Stimulated activated naive CD4-positive, alpha-beta T cell (primary cell): Measurements from ENCODE around the gene AFAP1.

Experiments
- DNase-seq, 6 experiments: peaks; one replicate each; lab custom pipeline; 2025; lab: John Stamatoyannopoulos, UW

The AFAP1 gene

DNA sequence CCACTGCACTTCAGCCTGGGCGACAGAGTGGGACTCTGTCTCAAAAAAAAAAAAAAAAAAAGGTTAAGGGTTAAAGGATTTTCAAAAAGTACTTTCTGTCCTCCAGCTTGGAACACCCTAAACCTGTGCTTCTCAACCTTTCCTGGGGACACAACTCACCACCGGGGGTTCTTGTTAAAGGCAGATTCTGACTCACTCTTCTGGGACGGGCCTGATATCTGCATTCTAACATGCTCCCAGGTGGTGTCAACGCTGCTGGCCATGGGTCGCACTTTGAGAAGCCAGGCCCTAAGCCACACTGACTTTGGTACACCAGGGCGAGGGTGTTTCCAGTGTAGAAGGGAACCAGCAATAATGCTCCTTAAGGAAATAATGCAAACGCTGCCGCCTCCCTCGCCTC lies 46.1 kb downstream of the AFAP1 start:
- no peak for DNase-seq

DNA sequence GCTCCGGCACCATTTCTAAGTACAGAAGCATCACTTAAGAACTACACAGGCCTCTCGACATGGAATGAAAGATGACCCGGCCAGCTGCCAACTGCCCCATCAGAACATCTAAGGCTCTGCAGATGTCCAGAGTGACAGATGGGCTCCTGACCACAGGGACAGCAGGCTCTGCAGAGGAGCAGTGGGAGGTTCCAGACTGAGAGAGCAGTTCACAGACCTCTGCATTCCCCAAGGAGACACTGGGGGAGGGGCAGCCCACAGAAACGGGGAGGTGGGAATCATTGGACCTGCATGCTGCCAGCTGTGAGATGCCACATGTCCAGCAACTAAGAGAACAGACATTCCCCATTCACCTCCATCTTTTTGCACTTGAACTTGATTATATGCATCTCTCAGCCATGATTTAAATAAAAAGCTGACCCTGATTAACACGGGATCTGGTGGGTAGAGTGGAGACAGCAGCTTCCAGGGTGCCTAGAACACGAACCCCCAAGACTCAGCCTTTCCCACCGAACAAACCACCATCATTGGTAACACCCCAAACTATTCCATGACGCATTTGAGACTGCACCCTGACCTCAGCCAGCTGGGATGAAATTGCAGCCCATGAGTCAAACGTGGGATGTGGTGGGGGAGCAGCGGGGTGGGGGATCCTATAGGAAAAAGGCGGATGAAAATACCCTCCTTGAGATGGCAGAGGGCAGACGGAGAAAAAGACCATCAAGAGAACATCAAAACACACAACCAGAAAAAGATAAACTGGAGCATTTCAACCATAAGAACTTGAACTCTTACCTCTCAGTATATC lies 47.2 kb downstream of the AFAP1 start:
- no peak for DNase-seq

DNA sequence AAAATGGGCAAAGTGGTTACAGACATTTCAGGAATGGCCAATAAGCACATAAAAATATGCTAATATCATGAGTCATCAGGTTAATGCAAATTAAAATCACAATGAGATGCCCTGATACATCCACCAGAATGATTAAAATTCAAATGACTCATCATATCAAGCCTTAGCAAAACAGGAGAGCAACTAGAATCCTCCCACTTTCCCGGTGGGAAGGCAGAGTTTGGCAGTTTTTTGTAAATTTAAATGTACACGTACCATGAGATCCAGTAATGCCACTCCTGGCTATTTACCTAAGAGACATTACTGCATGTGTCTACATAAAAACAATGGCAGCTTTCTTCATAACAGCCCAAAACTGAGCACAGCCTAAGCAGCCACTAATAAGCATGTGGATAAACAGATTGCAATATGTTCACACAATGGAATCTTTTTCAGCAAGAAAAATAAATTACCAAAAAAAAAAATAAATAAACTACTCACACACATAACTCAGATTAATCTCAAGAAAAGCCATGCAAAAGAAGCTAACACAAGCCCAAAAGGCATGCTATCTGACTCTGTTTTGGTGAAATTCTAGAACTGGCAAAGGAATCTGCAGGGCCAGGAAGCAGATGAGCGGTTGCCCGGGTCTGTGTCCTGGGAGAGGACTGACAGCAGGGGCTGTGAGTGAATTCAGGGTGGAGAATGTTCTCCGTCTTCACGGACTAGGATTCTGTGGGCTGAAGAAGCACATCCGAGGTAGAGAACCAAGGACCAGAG lies 48.8 kb downstream of the AFAP1 start:
- DNase-seq, result no peak

GRCh38 chr4:7887436-7887835 lies 52.2 kb downstream of the AFAP1 start:
- DNase-seq, result no peak

GRCh38 chr4:7886007-7886973 lies 53.4 kb downstream of the AFAP1 start:
- no peak for DNase-seq

- DNase-seq, result no peak
Measured at GRCh38 chr4:7885216-7886006, 54.2 kb downstream of the AFAP1 start.

GRCh38 chr4:7880683-7881082 lies 59.0 kb downstream of the AFAP1 start:
- DNase-seq, result no peak

DNA sequence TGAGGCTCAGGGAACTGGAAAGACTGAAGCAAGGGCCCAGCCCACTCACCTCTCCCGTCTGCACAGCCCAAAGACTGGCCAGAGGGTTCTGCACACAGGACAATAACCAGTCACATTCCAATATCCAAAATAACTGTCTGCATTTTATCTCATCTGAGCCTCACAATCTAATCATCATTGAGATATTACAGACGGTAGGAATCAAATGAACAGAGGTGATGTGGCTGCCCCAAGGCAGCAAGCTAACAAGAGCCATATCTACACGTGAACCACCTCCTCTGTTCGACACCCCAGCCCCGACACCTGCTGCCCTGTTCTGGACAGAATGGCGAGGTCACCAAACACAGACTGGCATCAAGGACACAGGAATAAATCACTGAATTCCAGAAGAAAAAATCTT lies 60.5 kb downstream of the AFAP1 start:
- no peak for DNase-seq

GRCh38 chr4:7878323-7878722 lies 61.3 kb downstream of the AFAP1 start:
- no peak for DNase-seq

DNA sequence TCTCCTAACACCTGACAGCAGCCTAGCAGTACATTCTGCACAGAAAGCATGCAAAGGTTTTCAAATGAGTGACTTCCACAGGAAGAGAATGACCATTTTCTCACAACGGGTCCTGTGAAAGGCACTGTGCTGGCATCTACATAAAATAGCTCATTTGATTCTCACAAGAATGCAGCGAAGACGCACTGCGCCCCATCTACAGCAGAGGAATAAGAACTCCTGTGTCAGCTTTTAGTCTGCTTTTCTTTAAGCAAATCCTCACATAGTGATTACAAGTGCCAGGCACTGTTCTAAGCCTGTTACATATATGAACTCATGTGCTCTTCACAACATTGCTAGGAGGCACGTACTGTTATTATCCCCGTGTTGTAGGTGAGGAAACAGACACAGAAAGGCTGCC lies 62.5 kb downstream of the AFAP1 start:
- no peak for DNase-seq

GRCh38 chr4:7876201-7876875 lies 63.3 kb downstream of the AFAP1 start:
- DNase-seq, result peak in 2 of 6 experiments; percentile 6 to 16

GRCh38 chr4:7874838-7875237 lies 64.8 kb downstream of the AFAP1 start:
- no peak for DNase-seq

DNA sequence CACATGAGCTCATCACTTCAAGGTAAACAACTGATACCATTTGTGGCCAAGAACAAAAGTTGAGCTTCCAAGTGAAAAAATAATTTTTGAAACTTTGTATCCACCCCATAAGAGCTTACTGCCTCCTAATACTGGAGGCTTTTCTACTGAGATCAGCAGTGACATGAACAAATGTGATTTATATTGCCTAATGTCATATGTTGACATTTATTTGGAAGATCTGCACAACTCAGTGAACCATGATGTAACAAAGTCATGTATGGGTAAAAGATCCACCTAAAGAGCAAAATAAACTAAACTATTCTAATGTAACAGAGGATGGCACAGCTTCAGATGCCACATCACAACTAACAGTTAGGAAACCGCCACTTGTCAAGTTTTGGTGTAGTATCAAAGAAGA lies 65.8 kb downstream of the AFAP1 start:
- no peak for DNase-seq

DNA sequence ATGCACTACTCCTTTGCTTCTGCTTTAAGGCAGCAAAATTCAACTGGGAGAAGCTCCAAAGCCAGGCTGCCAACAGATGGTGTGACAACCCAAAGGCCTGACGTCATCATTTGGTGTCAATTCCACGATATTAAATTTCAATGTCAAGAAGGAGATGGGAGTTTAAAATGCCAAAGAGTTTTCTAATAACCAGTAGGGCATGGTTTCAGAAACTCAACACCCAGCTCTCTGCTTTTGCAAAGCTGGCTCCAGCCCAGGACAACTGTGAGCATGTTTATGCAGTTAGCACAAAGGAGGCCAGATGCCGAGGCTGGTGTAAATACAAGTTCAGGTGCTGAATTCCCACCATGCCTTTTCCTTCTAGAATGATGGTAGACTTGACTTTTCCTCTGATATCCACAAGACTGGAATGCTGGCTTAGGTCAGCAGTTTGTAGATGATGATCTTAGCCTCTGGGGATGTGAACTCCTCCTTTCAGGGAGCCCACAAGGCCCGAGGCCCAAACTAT lies 67.3 kb downstream of the AFAP1 start:
- DNase-seq, result no peak

- DNase-seq, result no peak
Measured at GRCh38 chr4:7871356-7871755, 68.3 kb downstream of the AFAP1 start.

GRCh38 chr4:7868892-7869471 lies 70.7 kb downstream of the AFAP1 start:
- DNase-seq, result no peak

DNA sequence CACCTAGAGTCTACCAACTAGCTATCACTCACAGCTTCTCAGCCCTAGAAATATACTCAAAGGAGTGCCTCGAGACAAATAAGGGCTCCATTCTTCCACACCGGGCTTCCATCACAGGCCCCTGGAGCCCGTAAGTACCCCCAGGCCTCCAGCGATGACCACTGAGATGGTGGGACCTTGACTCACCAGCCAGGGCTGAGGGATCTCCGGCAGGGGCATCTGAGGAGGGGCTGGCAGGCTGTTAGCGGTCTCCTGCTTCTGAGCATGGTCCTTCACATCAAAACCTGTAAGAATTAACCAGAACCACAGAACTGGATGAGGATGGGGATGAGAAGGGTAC lies 71.3 kb downstream of the AFAP1 start:
- DNase-seq, result no peak

GRCh38 chr4:7867701-7868435 lies 71.8 kb downstream of the AFAP1 start:
- no peak for DNase-seq

GRCh38 chr4:7867191-7867590 lies 72.5 kb downstream of the AFAP1 start:
- DNase-seq, result no peak

DNA sequence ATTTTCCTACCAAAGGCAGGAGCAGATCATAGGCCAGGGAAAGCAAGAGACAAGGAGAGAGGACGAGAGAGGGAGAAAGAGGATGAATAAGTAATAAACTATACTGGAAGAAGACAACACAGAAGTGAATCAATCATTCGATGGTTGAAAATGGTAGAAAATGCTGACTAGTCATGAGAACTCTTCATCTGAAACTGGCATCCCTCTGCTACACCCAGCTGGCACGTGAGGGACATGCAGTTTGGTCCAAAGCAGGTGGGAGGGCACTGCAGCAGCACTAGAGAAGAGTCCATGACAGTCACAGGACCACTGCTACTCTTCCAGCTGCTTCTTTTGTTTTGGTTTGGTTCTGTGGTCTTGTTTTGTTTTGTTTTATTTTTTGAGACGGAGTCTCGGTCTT lies 74.1 kb downstream of the AFAP1 start:
- peak in 2 of 6 experiments; percentile 5 to 11 for DNase-seq
